ENCODE results near the gene KLF15.

KLF15 gene

GRCh38 chr3:126319701-126320295 lies 37.4 kb downstream of the KLF15 start:
- DNase-seq = no peak

GRCh38 chr3:126317029-126317996 lies 39.9 kb downstream of the KLF15 start:
- DNase-seq = no peak

GRCh38 chr3:126316501-126316939 lies 40.7 kb downstream of the KLF15 start:
- no peak for DNase-seq

- DNase-seq = no peak
Observed at GRCh38 chr3:126316031-126316461, 41.2 kb downstream of the KLF15 start.

GRCh38 chr3:126314790-126315658 lies 42.2 kb downstream of the KLF15 start:
- DNase-seq = no peak

GRCh38 chr3:126314305-126314789 lies 42.9 kb downstream of the KLF15 start:
- DNase-seq = no peak

GRCh38 chr3:126313580-126314304 lies 43.5 kb downstream of the KLF15 start:
- no peak for DNase-seq

GRCh38 chr3:126313166-126313565 lies 44.0 kb downstream of the KLF15 start:
- no peak for DNase-seq

GRCh38 chr3:126312341-126312740 lies 44.9 kb downstream of the KLF15 start:
- DNase-seq = no peak

GRCh38 chr3:126311338-126311978 lies 45.8 kb downstream of the KLF15 start:
- DNase-seq = no peak

GRCh38 chr3:126310816-126311215 lies 46.4 kb downstream of the KLF15 start:
- DNase-seq = no peak

- DNase-seq = no peak
Observed at GRCh38 chr3:126309861-126310655, 47.1 kb downstream of the KLF15 start.

- no peak for DNase-seq
Observed at GRCh38 chr3:126309165-126309564, 48.0 kb downstream of the KLF15 start.

GRCh38 chr3:126308394-126309125 lies 48.6 kb downstream of the KLF15 start:
- DNase-seq = no peak

GRCh38 chr3:126307591-126308393 lies 49.4 kb downstream of the KLF15 start:
- DNase-seq = no peak

- no peak for DNase-seq
Observed at GRCh38 chr3:126306888-126307482, 50.2 kb downstream of the KLF15 start.

GRCh38 chr3:126306397-126306796 lies 50.8 kb downstream of the KLF15 start:
- DNase-seq = no peak

GRCh38 chr3:126305427-126305826 lies 51.8 kb downstream of the KLF15 start:
- DNase-seq = no peak

- no peak for DNase-seq
Observed at GRCh38 chr3:126304704-126305103, 52.5 kb downstream of the KLF15 start.
